ENCODE results near the gene NUP205.

The NUP205 gene

GRCh38 chr7:135517060-135517459 lies 40.7 kb upstream of the NUP205 start:
- Histone ChIP-seq H3K27me3 (ENCODE audit: insufficient read depth, poor library complexity, severe bottlenecking) (no peaks in the 10 kb centered on the region), H3K27ac (ENCODE audit: poor library complexity, severe bottlenecking) (no peak overlapping the region), H3K36me3 (ENCODE audit: low read depth) (no peaks in the 10 kb centered on the region), H3K4me3 (ENCODE audit: severe bottlenecking) (no peak overlapping the region), H3K9me3 (ENCODE audit: severe bottlenecking) (no peaks in the 10 kb centered on the region), H3K4me1 (ENCODE audit: insufficient read depth, poor library complexity, severe bottlenecking) (no peaks in the 10 kb centered on the region)
- DNase-seq (ENCODE audit: low spot score) = no peak
- no peak for ATAC-seq (ENCODE audit: low read depth)
- TF ChIP-seq, protein P1, sequence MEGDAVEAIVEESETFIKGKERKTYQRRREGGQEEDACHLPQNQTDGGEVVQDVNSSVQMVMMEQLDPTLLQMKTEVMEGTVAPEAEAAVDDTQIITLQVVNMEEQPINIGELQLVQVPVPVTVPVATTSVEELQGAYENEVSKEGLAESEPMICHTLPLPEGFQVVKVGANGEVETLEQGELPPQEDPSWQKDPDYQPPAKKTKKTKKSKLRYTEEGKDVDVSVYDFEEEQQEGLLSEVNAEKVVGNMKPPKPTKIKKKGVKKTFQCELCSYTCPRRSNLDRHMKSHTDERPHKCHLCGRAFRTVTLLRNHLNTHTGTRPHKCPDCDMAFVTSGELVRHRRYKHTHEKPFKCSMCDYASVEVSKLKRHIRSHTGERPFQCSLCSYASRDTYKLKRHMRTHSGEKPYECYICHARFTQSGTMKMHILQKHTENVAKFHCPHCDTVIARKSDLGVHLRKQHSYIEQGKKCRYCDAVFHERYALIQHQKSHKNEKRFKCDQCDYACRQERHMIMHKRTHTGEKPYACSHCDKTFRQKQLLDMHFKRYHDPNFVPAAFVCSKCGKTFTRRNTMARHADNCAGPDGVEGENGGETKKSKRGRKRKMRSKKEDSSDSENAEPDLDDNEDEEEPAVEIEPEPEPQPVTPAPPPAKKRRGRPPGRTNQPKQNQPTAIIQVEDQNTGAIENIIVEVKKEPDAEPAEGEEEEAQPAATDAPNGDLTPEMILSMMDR (IDR thresholded peaks at IDR 0.05; ENCODE audit: poor library complexity, severe bottlenecking) = no peak

DNA sequence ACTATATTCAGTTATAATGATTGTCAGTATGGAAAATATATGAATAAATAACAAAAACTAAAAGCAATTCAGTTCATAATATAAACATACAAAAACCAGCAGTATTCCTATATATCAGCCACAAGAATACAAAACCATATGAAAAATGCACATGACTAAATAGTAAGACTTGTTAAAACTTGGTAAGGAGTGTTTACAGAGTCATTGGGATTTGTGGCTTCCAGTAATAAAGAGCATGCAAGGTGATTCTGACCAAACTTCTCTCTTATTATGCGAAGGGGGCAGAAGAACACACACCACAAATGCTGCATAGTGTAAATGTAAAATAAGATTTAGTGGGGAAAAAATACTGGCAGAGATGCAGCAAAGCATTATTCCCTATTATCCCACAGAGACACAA lies 39.0 kb upstream of the NUP205 start:
- H3K27me3 ChIP-seq (ENCODE audit: insufficient read depth, poor library complexity, severe bottlenecking) = no peaks in the 10 kb centered on the region
- H3K4me1 ChIP-seq (ENCODE audit: insufficient read depth, poor library complexity, severe bottlenecking) = no peaks in the 10 kb centered on the region
- no peaks in the 10 kb centered on the region for H3K9me3 ChIP-seq (ENCODE audit: severe bottlenecking)
- no peak overlapping the region for H3K27ac ChIP-seq (ENCODE audit: poor library complexity, severe bottlenecking)
- ATAC-seq (ENCODE audit: low read depth) (no peak), DNase-seq (ENCODE audit: low spot score) (no peak)
- H3K36me3 ChIP-seq (ENCODE audit: low read depth) = no peaks in the 10 kb centered on the region
- H3K4me3 ChIP-seq (ENCODE audit: severe bottlenecking) = no peak overlapping the region
- TF ChIP-seq, protein P1 (IDR thresholded peaks at IDR 0.05; ENCODE audit: poor library complexity, severe bottlenecking) = no peak

DNA sequence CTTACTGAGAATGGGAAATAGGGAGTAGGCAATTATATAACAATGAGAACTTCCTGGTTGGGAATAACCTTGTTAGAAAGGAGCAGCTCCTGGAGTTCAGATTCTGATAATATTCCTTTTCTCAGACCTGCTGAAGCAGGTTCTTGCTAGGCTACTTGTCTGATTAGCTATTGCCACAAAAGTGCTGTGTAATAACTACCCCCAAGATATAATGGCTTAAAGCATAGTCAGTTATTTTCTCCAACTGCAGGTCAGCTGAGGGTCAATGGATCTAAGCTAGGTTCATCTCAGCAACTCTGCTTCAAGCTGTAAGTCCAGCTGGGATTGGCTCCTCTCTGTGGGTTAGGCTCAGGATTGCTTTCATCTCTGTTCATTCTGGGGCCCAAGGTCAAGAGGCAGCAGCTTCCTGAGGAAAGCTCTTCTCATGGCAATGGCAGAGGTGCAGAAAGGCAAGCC lies 38.5 kb upstream of the NUP205 start:
- Histone ChIP-seq H3K36me3 (ENCODE audit: low read depth) (no peaks in the 10 kb centered on the region), H3K4me3 (ENCODE audit: severe bottlenecking) (no peak overlapping the region), H3K27me3 (ENCODE audit: insufficient read depth, poor library complexity, severe bottlenecking) (no peaks in the 10 kb centered on the region), H3K4me1 (ENCODE audit: insufficient read depth, poor library complexity, severe bottlenecking) (no peaks in the 10 kb centered on the region), H3K9me3 (ENCODE audit: severe bottlenecking) (no peaks in the 10 kb centered on the region), H3K27ac (ENCODE audit: poor library complexity, severe bottlenecking) (no peak overlapping the region)
- TF ChIP-seq, protein P1 (IDR thresholded peaks at IDR 0.05; ENCODE audit: poor library complexity, severe bottlenecking) = no peak
- DNase-seq (ENCODE audit: low spot score) (no peak), ATAC-seq (ENCODE audit: low read depth) (no peak)

- TF ChIP-seq, protein P1 (IDR thresholded peaks at IDR 0.05; ENCODE audit: poor library complexity, severe bottlenecking) = no peak
- H3K27ac ChIP-seq (ENCODE audit: poor library complexity, severe bottlenecking) = no peak overlapping the region
Observed at GRCh38 chr7:135519871-135520270, 37.8 kb upstream of the NUP205 start.

GRCh38 chr7:135522509-135522908 lies 35.2 kb upstream of the NUP205 start:
- TF ChIP-seq, protein P1 (IDR thresholded peaks at IDR 0.05; ENCODE audit: poor library complexity, severe bottlenecking) = no peak
- no peaks in the 10 kb centered on the region for H3K4me1 ChIP-seq (ENCODE audit: insufficient read depth, poor library complexity, severe bottlenecking)
- no peaks in the 10 kb centered on the region for H3K27me3 ChIP-seq (ENCODE audit: insufficient read depth, poor library complexity, severe bottlenecking)
- ATAC-seq (ENCODE audit: low read depth) = no peak
- DNase-seq (ENCODE audit: low spot score) = no peak
- H3K4me3 ChIP-seq (ENCODE audit: severe bottlenecking) = no peak overlapping the region
- no peak overlapping the region for H3K27ac ChIP-seq (ENCODE audit: poor library complexity, severe bottlenecking)
- H3K36me3 ChIP-seq (ENCODE audit: low read depth) = no peaks in the 10 kb centered on the region
- H3K9me3 ChIP-seq (ENCODE audit: severe bottlenecking) = no peaks in the 10 kb centered on the region

More at GRCh38 chr7:135519871-135520270, 37.8 kb upstream of the NUP205 start:
- no peaks in the 10 kb centered on the region for H3K27me3 ChIP-seq (ENCODE audit: insufficient read depth, poor library complexity, severe bottlenecking)
- no peak for DNase-seq (ENCODE audit: low spot score)
- no peaks in the 10 kb centered on the region for H3K9me3 ChIP-seq (ENCODE audit: severe bottlenecking)
- no peak for ATAC-seq (ENCODE audit: low read depth)
- no peak overlapping the region for H3K4me3 ChIP-seq (ENCODE audit: severe bottlenecking)
- H3K4me1 ChIP-seq (ENCODE audit: insufficient read depth, poor library complexity, severe bottlenecking) = no peaks in the 10 kb centered on the region
- no peaks in the 10 kb centered on the region for H3K36me3 ChIP-seq (ENCODE audit: low read depth)
